IPS DF 6.9 (cell line): ENCODE data around the gene SLC2A4.

Experiments
- DNase-seq: peaks from one replicate; pipeline ENCODE4 v3.0.0-alpha.2; 2013; ENCODE audit warnings: low read depth, low spot score
- H3K27ac ChIP-seq: one replicate; pipeline ENCODE4 v1.5.1; 2013; ENCODE audit warnings: low read length, control low read depth
- H3K27me3 ChIP-seq: 2 replicates; pipeline ENCODE4 v1.6.1; 2013; ENCODE audit warnings: mild to moderate bottlenecking, low read length; ENCODE audit not compliant: control insufficient read depth, insufficient read depth
- H3K36me3 ChIP-seq: 2 replicates; pipeline ENCODE4 v1.6.1; 2013; ENCODE audit warnings: low read length; ENCODE audit not compliant: control insufficient read depth, insufficient read depth
- H3K4me1 ChIP-seq: 2 replicates; pipeline ENCODE4 v1.6.1; 2013; ENCODE audit warnings: low read length; ENCODE audit not compliant: control insufficient read depth, insufficient read depth
- H3K4me3 ChIP-seq: 2 replicates; pipeline ENCODE4 v1.5.1; 2013; ENCODE audit warnings: mild to moderate bottlenecking, low read length
- H3K9me3 ChIP-seq: 2 replicates; pipeline ENCODE4 v1.6.1; 2013; ENCODE audit warnings: low read length, inconsistent platforms; ENCODE audit not compliant: control insufficient read depth, insufficient read depth
- WGBS: extraction: QIAGEN DNeasy Blood & Tissue Kit; methylation state at CpG from one replicate; pipeline ENCODE4 v1.1.7; 2013; ENCODE audit warnings: mixed read lengths, missing lambda C conversion rate; ENCODE audit not compliant: insufficient read length, insufficient coverage; 5-methylcytosine and 5-hydroxymethylcytosine counted together

The SLC2A4 gene

GRCh38 chr17:7279448-7279847 lies 2.1 kb upstream of the SLC2A4 start:
- no peak for DNase-seq
- Histone ChIP-seq H3K4me1 (peaks cover 2% of the 10 kb centered on the region), H3K4me3 (no peak overlapping the region), H3K9me3 (no peaks in the 10 kb centered on the region), H3K27me3 (no peaks in the 10 kb centered on the region), H3K27ac (no peak overlapping the region), H3K36me3 (peaks cover 4% of the 10 kb centered on the region; the same call in 1 of the 2 replicates)
- WGBS = no CpG with 5 or more reads among the region's 8 CpGs

GRCh38 chr17:7280519-7281073 lies 922 bp upstream of the SLC2A4 start:
- Histone ChIP-seq H3K4me3 (peak overlapping the region; percentile 28; the same call in 1 of the 2 replicates), H3K4me1 (peaks cover 2% of the 10 kb centered on the region), H3K27me3 (no peaks in the 10 kb centered on the region), H3K9me3 (no peaks in the 10 kb centered on the region), H3K36me3 (peaks cover 10% of the 10 kb centered on the region; the same call in 1 of the 2 replicates), H3K27ac (no peak overlapping the region)
- DNase-seq = no peak
- no CpG with 5 or more reads among the region's 29 CpGs for WGBS

GRCh38 chr17:7281953-7282751 lies 634 bp downstream of the SLC2A4 start:
- H3K36me3 ChIP-seq = peaks cover 10% of the 10 kb centered on the region; the same call in 1 of the 2 replicates
- no CpG with 5 or more reads among the region's 43 CpGs for WGBS
- DNase-seq = no peak
- no peaks in the 10 kb centered on the region for H3K9me3 ChIP-seq
- no peaks in the 10 kb centered on the region for H3K27me3 ChIP-seq
- no peak overlapping the region for H3K27ac ChIP-seq
- H3K4me3 ChIP-seq = peak overlapping the region; percentile 65; the same call in 1 of the 2 replicates
- H3K4me1 ChIP-seq = peaks cover 2% of the 10 kb centered on the region

- Histone ChIP-seq H3K4me1 (peaks cover 2% of the 10 kb centered on the region), H3K4me3 (no peak overlapping the region; the same call in 1 of the 2 replicates), H3K36me3 (peaks cover 10% of the 10 kb centered on the region; the same call in 1 of the 2 replicates), H3K27me3 (no peaks in the 10 kb centered on the region), H3K27ac (no peak overlapping the region), H3K9me3 (no peaks in the 10 kb centered on the region)
- no peak for DNase-seq
- no CpG with 5 or more reads among the region's 6 CpGs for WGBS
Measured at GRCh38 chr17:7282752-7283321, 1.3 kb downstream of the SLC2A4 start.

GRCh38 chr17:7283471-7284216 lies 2.1 kb downstream of the SLC2A4 start:
- no peak overlapping the region for H3K4me3 ChIP-seq
- no peak overlapping the region for H3K27ac ChIP-seq
- H3K27me3 ChIP-seq = no peaks in the 10 kb centered on the region
- no peaks in the 10 kb centered on the region for H3K9me3 ChIP-seq
- no CpG with 5 or more reads among the region's 18 CpGs for WGBS
- DNase-seq = no peak
- H3K4me1 ChIP-seq = peaks cover 2% of the 10 kb centered on the region
- peaks cover 10% of the 10 kb centered on the region; the same call in 1 of the 2 replicates for H3K36me3 ChIP-seq

DNA sequence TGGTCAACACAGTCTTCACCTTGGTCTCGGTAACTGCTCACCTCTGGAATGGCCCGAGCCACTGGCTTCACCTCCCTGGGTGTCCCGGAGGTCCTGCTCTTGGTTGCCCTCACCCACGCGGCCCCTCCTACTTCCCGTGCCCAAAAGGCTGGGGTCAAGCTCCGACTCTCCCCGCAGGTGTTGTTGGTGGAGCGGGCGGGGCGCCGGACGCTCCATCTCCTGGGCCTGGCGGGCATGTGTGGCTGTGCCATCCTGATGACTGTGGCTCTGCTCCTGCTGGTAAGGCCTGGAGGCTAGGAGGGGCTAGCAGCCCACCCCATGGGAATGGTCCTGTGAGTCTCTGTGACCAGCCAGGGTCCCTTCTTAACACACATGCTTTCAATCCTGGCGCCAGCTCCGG lies 3.4 kb downstream of the SLC2A4 start:
- Histone ChIP-seq H3K9me3 (no peaks in the 10 kb centered on the region), H3K27ac (no peak overlapping the region), H3K36me3 (peaks cover 10% of the 10 kb centered on the region; the same call in 1 of the 2 replicates), H3K4me1 (peaks cover 3% of the 10 kb centered on the region), H3K27me3 (no peaks in the 10 kb centered on the region), H3K4me3 (no peak overlapping the region)
- DNase-seq = no peak
- WGBS = no CpG with 5 or more reads among the region's 16 CpGs

DNA sequence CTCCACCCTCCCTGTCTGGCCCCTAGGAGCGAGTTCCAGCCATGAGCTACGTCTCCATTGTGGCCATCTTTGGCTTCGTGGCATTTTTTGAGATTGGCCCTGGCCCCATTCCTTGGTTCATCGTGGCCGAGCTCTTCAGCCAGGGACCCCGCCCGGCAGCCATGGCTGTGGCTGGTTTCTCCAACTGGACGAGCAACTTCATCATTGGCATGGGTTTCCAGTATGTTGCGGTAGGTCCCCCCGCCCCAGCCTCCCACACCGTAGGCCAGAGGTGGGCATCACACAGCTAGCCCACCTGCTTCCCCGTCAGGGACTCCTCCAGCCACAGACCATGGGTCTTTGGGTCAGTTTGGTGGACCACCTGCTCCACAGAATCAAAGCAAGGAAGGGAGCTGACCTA lies 4.2 kb downstream of the SLC2A4 start:
- no peak overlapping the region for H3K27ac ChIP-seq
- peaks cover 10% of the 10 kb centered on the region; the same call in 1 of the 2 replicates for H3K36me3 ChIP-seq
- H3K4me1 ChIP-seq = peaks cover 1% of the 10 kb centered on the region; the same call in 1 of the 2 replicates
- no peak overlapping the region for H3K4me3 ChIP-seq
- no peaks in the 10 kb centered on the region for H3K27me3 ChIP-seq
- H3K9me3 ChIP-seq = no peaks in the 10 kb centered on the region
- WGBS = no CpG with 5 or more reads among the region's 12 CpGs
- no peak for DNase-seq

DNA sequence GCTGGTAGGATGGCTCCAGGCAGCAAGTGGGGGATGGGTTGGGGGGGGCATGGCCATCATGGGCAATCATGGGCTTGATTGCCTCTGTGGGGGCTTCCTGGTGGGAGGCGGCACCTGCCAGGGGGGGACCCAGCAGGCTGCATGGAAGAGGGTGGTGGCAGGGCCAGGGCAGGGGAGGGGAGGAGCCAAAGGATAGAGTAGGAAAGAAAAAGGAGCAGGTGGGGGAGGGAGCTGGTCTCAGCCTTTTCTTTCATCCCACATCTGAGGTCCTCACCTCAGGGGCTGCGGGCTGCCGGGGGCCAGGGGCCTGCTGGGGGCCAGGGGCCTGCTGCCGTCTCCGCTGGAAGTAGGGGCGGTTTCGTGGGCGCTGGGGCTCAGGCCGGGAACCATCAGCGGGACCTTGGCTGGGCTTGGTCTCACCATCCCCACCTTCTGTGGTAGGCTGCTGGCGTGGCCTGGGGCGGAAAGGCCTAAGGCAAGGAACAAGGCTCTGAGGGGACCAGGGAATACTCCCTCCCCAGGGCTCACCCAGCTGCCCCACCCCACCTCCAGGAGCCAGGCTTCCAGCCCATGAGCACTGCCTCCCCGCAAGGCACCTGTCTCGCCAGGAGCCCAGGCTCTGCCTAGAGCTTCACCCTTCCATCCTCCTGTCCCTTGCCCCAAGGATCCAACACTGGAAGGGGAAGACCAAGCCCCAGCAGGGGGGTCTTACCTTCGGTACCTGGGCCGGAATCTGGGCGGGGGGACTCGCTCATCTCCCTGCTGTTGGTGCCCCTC lies 7.9 kb downstream of the SLC2A4 start:
- H3K4me1 ChIP-seq = peaks cover 1% of the 10 kb centered on the region; the same call in 1 of the 2 replicates
- no peaks in the 10 kb centered on the region for H3K27me3 ChIP-seq
- DNase-seq = no peak
- H3K27ac ChIP-seq = no peak overlapping the region
- peaks cover 6% of the 10 kb centered on the region; the same call in 1 of the 2 replicates for H3K36me3 ChIP-seq
- no CpG with 5 or more reads among the region's 18 CpGs for WGBS
- no peak overlapping the region for H3K4me3 ChIP-seq
- H3K9me3 ChIP-seq = no peaks in the 10 kb centered on the region

GRCh38 chr17:7290166-7290565 lies 8.6 kb downstream of the SLC2A4 start:
- H3K4me3 ChIP-seq = no peak overlapping the region
- peaks cover 3% of the 10 kb centered on the region for H3K4me1 ChIP-seq
- no peak overlapping the region for H3K27ac ChIP-seq
- H3K9me3 ChIP-seq = no peaks in the 10 kb centered on the region
- no peak for DNase-seq
- H3K27me3 ChIP-seq = no peaks in the 10 kb centered on the region
- H3K36me3 ChIP-seq = no peaks in the 10 kb centered on the region; the same call in 1 of the 2 replicates
- no CpG with 5 or more reads among the region's 19 CpGs for WGBS
